CD4-positive, alpha-beta T cell treated with Interleukin-21 for 1 hour (primary cell): Measurements from ENCODE around the gene TERC.
"Not testable (repeated sequence)": the region's sequence is repeated elsewhere in the genome, so short reads cannot be mapped to it uniquely, and the experiment has no call there.

Source experiments
- DNase-seq: peaks from one replicate; pipeline ENCODE4 v3.0.0-alpha.2; 2020

The TERC gene

GRCh38 chr3:169771497-169772304 lies 6.8 kb upstream of the TERC start:
- peak; percentile 92 for DNase-seq

GRCh38 chr3:169769287-169770181 lies 4.7 kb upstream of the TERC start, which contains the start of gene ACTRT3:
Gene ACTRT3 (minus strand): TSS chr3:169769561. CDS start chr3:169769520, 41 bp downstream.
- peak; percentile 70 for DNase-seq

- peak; percentile 76 for DNase-seq
These were observed 463 bp downstream of the TERC start for GRCh38 chr3:169764312-169764881.

GRCh38 chr3:169760479-169760878 lies 4.4 kb downstream of the TERC start:
- DNase-seq: no peak

GRCh38 chr3:169759256-169759655 lies 5.6 kb downstream of the TERC start:
- DNase-seq: peak; percentile 37

GRCh38 chr3:169758359-169758994 lies 6.4 kb downstream of the TERC start:
- DNase-seq: no peak

GRCh38 chr3:169755488-169755887 lies 9.4 kb downstream of the TERC start:
- no peak for DNase-seq

- DNase-seq: no peak
These were observed 10.1 kb downstream of the TERC start for GRCh38 chr3:169754711-169755110.

GRCh38 chr3:169751875-169752274 lies 13.0 kb downstream of the TERC start:
- no peak for DNase-seq

- no peak for DNase-seq
These were observed 14.2 kb downstream of the TERC start for GRCh38 chr3:169750665-169751064.

- DNase-seq: no peak
These were observed 16.2 kb downstream of the TERC start for GRCh38 chr3:169748670-169749069.

GRCh38 chr3:169746924-169747323 lies 17.9 kb downstream of the TERC start:
- no peak for DNase-seq

- no peak for DNase-seq
These were observed 20.4 kb downstream of the TERC start for GRCh38 chr3:169744366-169745054.

GRCh38 chr3:169739067-169739466 lies 25.8 kb downstream of the TERC start:
- DNase-seq: no peak

- not testable (repeated sequence) for DNase-seq
These were observed 33.0 kb downstream of the TERC start for GRCh38 chr3:169731857-169732256.

GRCh38 chr3:169722724-169723123 lies 42.1 kb downstream of the TERC start:
- no peak for DNase-seq

- not testable (repeated sequence) for DNase-seq
These were observed 46.4 kb downstream of the TERC start for GRCh38 chr3:169718415-169718814.
